Neutrophil (primary cell): ENCODE measurements around the gene CHST12.
"Not testable (repeated sequence)": the region's sequence is repeated elsewhere in the genome, so short reads cannot be mapped to it uniquely, and the experiment has no call there.

ENCODE experiments used
- H3K27ac ChIP-seq: fragments of 200-600 bp; sonication (generic); 2 replicates; pipeline ENCODE4 v1.5.1; 2016; ENCODE audit warnings: mild to moderate bottlenecking, moderate library complexity
- H3K27me3 ChIP-seq: fragments of 200-600 bp; sonication (generic); 2 replicates; pipeline ENCODE4 v1.6.0; 2016; ENCODE audit warnings: mild to moderate bottlenecking
- H3K36me3 ChIP-seq: fragments of 200-600 bp; sonication (generic); 2 replicates; pipeline ENCODE4 v1.5.1; 2017
- H3K4me1 ChIP-seq, 2 experiments: fragments of 200-600 bp in 1 of 2; sonication (generic) in 1 of 2; 1 replicate in 1 of 2; 2 replicates in 1 of 2; pipeline versions ENCODE4 v1.5.1 to v1.6.1; 2013 to 2016; ENCODE audit warnings: low read depth in 1 of 2, low read length in 1 of 2, mild to moderate bottlenecking in 1 of 2, moderate library complexity in 1 of 2; ENCODE audit not compliant: control insufficient read depth in 1 of 2, insufficient read depth in 1 of 2
- H3K4me3 ChIP-seq, 2 experiments: fragments of 200-600 bp in 1 of 2; sonication (generic) in 1 of 2; 1 replicate in 1 of 2; 2 replicates in 1 of 2; pipeline ENCODE4 v1.5.1; 2013 to 2016; ENCODE audit warnings: low read depth in 1 of 2, low read length in 1 of 2, mild to moderate bottlenecking in 1 of 2, moderate library complexity in 1 of 2
- H3K9me3 ChIP-seq: fragments of 200-600 bp; sonication (generic); 2 replicates; pipeline ENCODE4 v1.5.1; 2016
- TF ChIP-seq, protein P1 (sequence below): fragments of 200-600 bp; sonication (generic); IDR thresholded peaks from 2 replicates; pipeline ENCODE4 v1.5.1; 2016; ENCODE audit warnings: antibody characterized with exemption

The CHST12 gene

GRCh38 chr7:2416650-2417049 is 13.2 kb downstream of the CHST12 start:
- no peak overlapping the region for H3K27ac ChIP-seq
- H3K4me3 ChIP-seq, result no peak overlapping the region
- no peaks in the 10 kb centered on the region for H3K27me3 ChIP-seq
- no peaks in the 10 kb centered on the region for H3K9me3 ChIP-seq
- no peaks in the 10 kb centered on the region for H3K36me3 ChIP-seq
- H3K4me1 ChIP-seq, result peaks cover 4 to 19% of the 10 kb centered on the region in 2 experiments
- TF ChIP-seq, protein P1, sequence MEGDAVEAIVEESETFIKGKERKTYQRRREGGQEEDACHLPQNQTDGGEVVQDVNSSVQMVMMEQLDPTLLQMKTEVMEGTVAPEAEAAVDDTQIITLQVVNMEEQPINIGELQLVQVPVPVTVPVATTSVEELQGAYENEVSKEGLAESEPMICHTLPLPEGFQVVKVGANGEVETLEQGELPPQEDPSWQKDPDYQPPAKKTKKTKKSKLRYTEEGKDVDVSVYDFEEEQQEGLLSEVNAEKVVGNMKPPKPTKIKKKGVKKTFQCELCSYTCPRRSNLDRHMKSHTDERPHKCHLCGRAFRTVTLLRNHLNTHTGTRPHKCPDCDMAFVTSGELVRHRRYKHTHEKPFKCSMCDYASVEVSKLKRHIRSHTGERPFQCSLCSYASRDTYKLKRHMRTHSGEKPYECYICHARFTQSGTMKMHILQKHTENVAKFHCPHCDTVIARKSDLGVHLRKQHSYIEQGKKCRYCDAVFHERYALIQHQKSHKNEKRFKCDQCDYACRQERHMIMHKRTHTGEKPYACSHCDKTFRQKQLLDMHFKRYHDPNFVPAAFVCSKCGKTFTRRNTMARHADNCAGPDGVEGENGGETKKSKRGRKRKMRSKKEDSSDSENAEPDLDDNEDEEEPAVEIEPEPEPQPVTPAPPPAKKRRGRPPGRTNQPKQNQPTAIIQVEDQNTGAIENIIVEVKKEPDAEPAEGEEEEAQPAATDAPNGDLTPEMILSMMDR, result no peak

GRCh38 chr7:2417178-2417577 is 13.8 kb downstream of the CHST12 start:
- H3K4me3 ChIP-seq, H3K27me3 ChIP-seq, H3K36me3 ChIP-seq, H3K27ac ChIP-seq, H3K9me3 ChIP-seq: not testable (repeated sequence)
- peaks cover 0 to 13% of the 10 kb centered on the region in 2 experiments for H3K4me1 ChIP-seq

DNA sequence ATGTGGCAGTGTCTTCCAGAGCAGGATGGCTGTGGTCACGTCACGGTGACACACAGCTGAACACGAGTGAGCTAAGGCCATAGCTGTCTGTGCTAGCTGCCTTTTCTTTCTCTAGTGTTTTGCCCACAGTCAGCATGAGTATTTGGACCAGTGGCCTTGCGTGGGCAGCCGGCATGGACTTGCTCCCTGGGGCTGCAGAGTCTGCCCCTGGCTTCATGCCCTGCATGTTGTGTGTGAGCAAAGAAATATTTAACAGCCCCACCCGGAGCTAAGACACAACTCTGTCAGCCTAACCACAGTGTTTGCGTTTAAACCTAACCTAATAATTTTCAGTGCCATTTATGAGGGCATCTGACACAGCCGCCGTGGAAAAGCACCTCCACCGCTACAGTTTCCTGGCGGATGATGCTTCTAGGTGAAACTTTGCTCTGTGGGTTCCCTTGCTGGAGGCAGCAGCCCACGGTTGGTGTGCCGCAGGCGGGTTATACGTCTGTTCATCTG is 14.6 kb downstream of the CHST12 start:
- H3K4me3 ChIP-seq, result no peak overlapping the region
- no peaks in the 10 kb centered on the region for H3K9me3 ChIP-seq
- no peaks in the 10 kb centered on the region for H3K36me3 ChIP-seq
- no peak overlapping the region for H3K27ac ChIP-seq
- H3K27me3 ChIP-seq, result no peaks in the 10 kb centered on the region
- H3K4me1 ChIP-seq, result peaks cover 0 to 8% of the 10 kb centered on the region in 2 experiments
- TF ChIP-seq, protein P1, result no peak

- Histone ChIP-seq H3K36me3 (no peaks in the 10 kb centered on the region), H3K9me3 (no peaks in the 10 kb centered on the region)
- TF ChIP-seq, protein P1, result no peak
These were observed 17.0 kb downstream of the CHST12 start for GRCh38 chr7:2420216-2420933.

DNA sequence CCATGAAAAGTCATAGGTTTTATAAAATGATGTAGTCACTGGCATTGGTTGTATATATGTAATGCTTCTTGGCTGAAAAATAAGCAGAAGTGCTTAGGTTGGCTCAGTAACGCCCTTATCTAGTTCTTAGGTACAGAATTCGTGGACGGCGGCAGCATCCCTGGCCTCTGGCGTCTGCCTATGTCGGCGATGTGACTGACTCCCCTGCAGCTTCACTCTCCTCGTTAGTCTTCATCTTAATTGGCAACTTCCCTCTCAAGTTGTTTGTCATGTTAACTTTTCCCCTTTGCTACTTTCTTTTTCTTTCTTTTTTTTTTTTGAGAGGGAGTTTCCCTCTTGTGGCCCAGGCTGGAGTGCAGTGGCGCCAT is 18.5 kb downstream of the CHST12 start:
- no peaks in the 10 kb centered on the region for H3K4me1 ChIP-seq

More at GRCh38 chr7:2420216-2420933, 17.0 kb downstream of the CHST12 start:
- H3K27me3 ChIP-seq, result no peaks in the 10 kb centered on the region
- peaks cover 0 to 8% of the 10 kb centered on the region in 2 experiments for H3K4me1 ChIP-seq
- H3K27ac ChIP-seq, result no peak overlapping the region
- no peak overlapping the region for H3K4me3 ChIP-seq

GRCh38 chr7:2425749-2426148 is 22.3 kb downstream of the CHST12 start:
- no peak overlapping the region for H3K4me3 ChIP-seq
- no peaks in the 10 kb centered on the region for H3K27me3 ChIP-seq
- no peaks in the 10 kb centered on the region for H3K4me1 ChIP-seq
- TF ChIP-seq, protein P1, result no peak
- H3K9me3 ChIP-seq, result no peaks in the 10 kb centered on the region
- no peaks in the 10 kb centered on the region for H3K36me3 ChIP-seq
- no peak overlapping the region for H3K27ac ChIP-seq

More for the DNA sequence above, 18.5 kb downstream of the CHST12 start:
- Histone ChIP-seq H3K27me3 (no peaks in the 10 kb centered on the region), H3K4me3 (no peak overlapping the region), H3K9me3 (no peaks in the 10 kb centered on the region), H3K36me3 (no peaks in the 10 kb centered on the region), H3K27ac (no peak overlapping the region)
- TF ChIP-seq, protein P1, result no peak
